GM13976 (cell line): Measurements from ENCODE around the gene RNF141.

Experiments
- DNase-seq: peaks from one replicate; pipeline ENCODE4 v3.0.0; 2012; ENCODE audit warnings: low spot score
- CTCF ChIP-seq: IDR thresholded peaks from 2 replicates; pipeline ENCODE4 v1.5.1; 2012; ENCODE audit warnings: borderline replicate concordance, mild to moderate bottlenecking; ENCODE audit not compliant: insufficient read depth; ENCODE audit errors: extremely low read depth, missing control alignments, control extremely low read depth
- in situ Hi-C: fragments of 300-500 bp; cut with MboI; formaldehyde crosslinking; loops from one replicate; pipeline ENCODE4 v1.12.0; 2022; ENCODE audit warnings: low sequenced_read_pairs, mixed read lengths, inconsistent platforms; ENCODE audit not compliant: unreplicated experiment

RNF141 gene

GRCh38 chr11:10538924-10539323 lies 2.1 kb downstream of the RNF141 start:
- in situ Hi-C loops: no loop called here
- no peak for TF ChIP-seq CTCF
- no peak for DNase-seq

GRCh38 chr11:10537600-10537999 lies 3.4 kb downstream of the RNF141 start:
- TF ChIP-seq CTCF: no peak
- in situ Hi-C loops: no loop called here
- DNase-seq: no peak

- TF ChIP-seq CTCF: no peak
- no peak for DNase-seq
- in situ Hi-C loops: no loop called here
These were observed 6.7 kb downstream of the RNF141 start for GRCh38 chr11:10534316-10534715.

GRCh38 chr11:10533323-10533722 lies 7.7 kb downstream of the RNF141 start:
- DNase-seq: no peak
- in situ Hi-C loops: no loop called here

GRCh38 chr11:10532526-10532925 lies 8.5 kb downstream of the RNF141 start:
- in situ Hi-C loops: no loop called here
- no peak for DNase-seq
- no peak for TF ChIP-seq CTCF

More at GRCh38 chr11:10533323-10533722, 7.7 kb downstream of the RNF141 start:
- no peak for TF ChIP-seq CTCF

- DNase-seq: no peak
- no peak for TF ChIP-seq CTCF
- in situ Hi-C loops: no loop called here
These were observed 11.7 kb downstream of the RNF141 start for GRCh38 chr11:10529279-10529678.

- TF ChIP-seq CTCF: no peak
- no peak for DNase-seq
- in situ Hi-C loops: no loop called here
These were observed 12.9 kb downstream of the RNF141 start for GRCh38 chr11:10528121-10528520.
